Pancreas (tissue), 10 donors: Measurements from ENCODE around the gene SLC7A6. TPM values are rescaled to one million over a fixed set of nuclear protein-coding genes. Genes with fewer than 3 reads are reported as not detected.

Experiments used
- ATAC-seq, 4 donors: fragments of 200-7000 bp; cut with Tn5 transposase; one replicate each; pipeline versions ENCODE4 v1.8.0 to v1.9.1; 2020; ENCODE audit warnings: mild to moderate bottlenecking in 4 of 4, moderate library complexity in 4 of 4
- DNase-seq, 6 donors: peaks; one replicate each; pipeline ENCODE4 v3.0.0-alpha.2; 2020
- FAIRE-seq: peaks from 2 replicates; lab custom pipeline; 2012; peaks lifted over from hg19 to GRCh38; lab: Jason Lieb, UNC
- H3K27ac ChIP-seq, 4 donors: fragments of 200-600 bp; sonication (generic); 1 replicate in 3 of 4; 2 replicates in 1 of 4; pipeline versions ENCODE4 v1.5.0 to v1.8.0; 2020
- H3K27me3 ChIP-seq, 4 donors: fragments of 200-600 bp; one replicate each; pipeline ENCODE4 v1.8.0; 2021
- H3K36me3 ChIP-seq, 3 donors: fragments of 200-600 bp; sonication (generic) in 1 of 3; one replicate each; pipeline versions ENCODE4 v1.5.0 to v1.8.0; 2020 to 2021
- H3K4me1 ChIP-seq, 3 donors: fragments of 200-600 bp; one replicate each; pipeline ENCODE4 v1.8.0; 2021
- H3K4me3 ChIP-seq, 4 donors: fragments of 200-600 bp; sonication (generic) in 2 of 4; one replicate each; pipeline versions ENCODE4 v1.5.0 to v1.8.0; 2020 to 2021
- H3K9me3 ChIP-seq, 4 donors: fragments of 200-600 bp; one replicate each; pipeline ENCODE4 v1.8.0; 2021
- WGBS, 2 donors: extraction: QIAGEN DNeasy Blood & Tissue Kit; methylation state at CpG; one replicate each; pipeline ENCODE4 v1.1.7; 2013; 5-methylcytosine and 5-hydroxymethylcytosine counted together
- intact Hi-C, 3 donors: fragments of 100-400 bp; cut with DNase I; formaldehyde crosslinking; loops; one replicate each; pipeline versions ENCODE4 v1.11.1 to v1.14.2; 2022
- polyA plus RNA-seq, 2 donors: library from polyadenylated mRNA; stranded (reverse); fragments of 200-250 nt; gene quantifications; one replicate each; pipeline ENCODE4 v1.2.3, GENCODE V29; 2013
- total RNA-seq, 6 donors: library from RNA; stranded (reverse); fragmentation: NEBNext Ultra II Directional in 4 of 6; extraction: Animal tissue kit (Norgen Biotek cat#: 25700) in 4 of 6; gene quantifications; one replicate each; pipeline versions ENCODE4 v1.2.1 to v1.2.4, GENCODE V29; 2021 to 2023
- TF ChIP-seq, protein P1 (sequence below), 4 donors: fragments of 200-600 bp; sonication (generic) in 3 of 4; IDR thresholded peaks; one replicate each; pipeline versions ENCODE4 v1.5.0 to v1.8.0; 2021; ENCODE audit warnings: antibody characterized with exemption in 4 of 4
- donor health status: healthy with polysubstance abuse.
- donor health status: DM: no; HTN: no; CAD: no; lungs with moderate emphysema.
- donor health status: DM: no; HTN: no; CAD: no.
- donor health status: control.
- donor health status: control.
- donor health status: Bipolar disorder and iron deficiency.
- donor health status: DM: yes; HTN: yes; CAD: no.
- donor health status: DM: no; HTN: no; CAD: no.
- donor health status: DM: no; HTN: no; CAD: no.
- donor health status: DM: yes; HTN: yes; CAD: no.

The SLC7A6 gene
- total and polyA plus RNA-seq, 8 donors: 3.1 to 8.7 (median 5.4) TPM

DNA sequence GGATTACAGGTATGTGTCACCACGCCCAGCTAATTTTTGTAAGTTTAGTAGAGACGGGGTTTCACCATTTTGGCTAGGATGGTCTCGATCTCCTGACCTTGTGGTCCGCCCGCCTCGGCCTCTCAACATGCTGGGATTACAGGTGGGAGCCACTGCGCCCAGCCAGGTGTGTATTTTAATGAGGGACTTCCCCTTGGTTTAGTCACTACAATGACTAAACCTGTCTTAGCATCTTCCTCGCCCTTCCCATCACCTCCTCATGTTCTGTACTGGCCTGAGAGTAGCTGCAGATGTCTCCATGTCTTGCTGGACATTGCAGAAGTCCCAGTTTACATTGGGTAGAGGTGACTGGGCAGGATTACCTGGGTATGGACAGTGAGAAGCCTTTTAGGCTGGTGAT is 9.6 kb downstream of the SLC7A6 start:
- Histone ChIP-seq H3K4me3 (no peak overlapping the region), H3K9me3 (no peaks in the 10 kb centered on the region), H3K4me1 (peaks cover 0 to 6% (median 0%) of the 10 kb centered on the region in 3 donors), H3K27me3 (no peaks in the 10 kb centered on the region), H3K36me3 (no peaks in the 10 kb centered on the region), H3K27ac (no peak overlapping the region)
- ATAC-seq: no peak
- TF ChIP-seq, protein P1, sequence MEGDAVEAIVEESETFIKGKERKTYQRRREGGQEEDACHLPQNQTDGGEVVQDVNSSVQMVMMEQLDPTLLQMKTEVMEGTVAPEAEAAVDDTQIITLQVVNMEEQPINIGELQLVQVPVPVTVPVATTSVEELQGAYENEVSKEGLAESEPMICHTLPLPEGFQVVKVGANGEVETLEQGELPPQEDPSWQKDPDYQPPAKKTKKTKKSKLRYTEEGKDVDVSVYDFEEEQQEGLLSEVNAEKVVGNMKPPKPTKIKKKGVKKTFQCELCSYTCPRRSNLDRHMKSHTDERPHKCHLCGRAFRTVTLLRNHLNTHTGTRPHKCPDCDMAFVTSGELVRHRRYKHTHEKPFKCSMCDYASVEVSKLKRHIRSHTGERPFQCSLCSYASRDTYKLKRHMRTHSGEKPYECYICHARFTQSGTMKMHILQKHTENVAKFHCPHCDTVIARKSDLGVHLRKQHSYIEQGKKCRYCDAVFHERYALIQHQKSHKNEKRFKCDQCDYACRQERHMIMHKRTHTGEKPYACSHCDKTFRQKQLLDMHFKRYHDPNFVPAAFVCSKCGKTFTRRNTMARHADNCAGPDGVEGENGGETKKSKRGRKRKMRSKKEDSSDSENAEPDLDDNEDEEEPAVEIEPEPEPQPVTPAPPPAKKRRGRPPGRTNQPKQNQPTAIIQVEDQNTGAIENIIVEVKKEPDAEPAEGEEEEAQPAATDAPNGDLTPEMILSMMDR (IDR thresholded peaks at IDR 0.05): no peak
- intact Hi-C loops: no loop called here
- no peak for FAIRE-seq
- no peak for DNase-seq
- 95 to 99% methylated on average over 8 of the region's 8 CpGs for WGBS, 2 donors

DNA sequence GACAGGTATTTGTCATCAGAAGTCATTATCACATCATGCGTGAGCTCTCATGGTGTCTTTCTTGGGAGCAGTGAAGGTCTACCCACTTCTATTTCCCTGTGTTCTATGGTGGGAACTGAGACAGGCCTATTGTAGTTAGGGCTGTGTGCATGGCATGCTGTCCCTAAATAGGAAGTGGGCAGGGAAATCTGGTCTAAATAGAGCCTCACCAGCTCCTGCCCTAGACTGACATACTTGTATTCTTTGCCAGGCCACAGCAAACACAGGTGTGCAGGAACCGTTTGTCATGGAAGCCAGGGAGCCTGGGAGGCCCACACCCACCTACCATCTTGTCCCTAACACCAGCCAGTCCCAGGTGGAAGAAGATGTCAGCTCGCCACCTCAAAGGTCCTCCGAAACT is 10.1 kb downstream of the SLC7A6 start:
- intact Hi-C loops: no loop called here
- 82 to 90% methylated on average over 4 of the region's 4 CpGs for WGBS, 2 donors
- H3K36me3 ChIP-seq: no peaks in the 10 kb centered on the region
- FAIRE-seq (no peak), ATAC-seq (no peak), DNase-seq (no peak)
- TF ChIP-seq, protein P1 (IDR thresholded peaks at IDR 0.05): no peak
- no peaks in the 10 kb centered on the region for H3K27me3 ChIP-seq
- H3K9me3 ChIP-seq: no peaks in the 10 kb centered on the region
- H3K27ac ChIP-seq: no peak overlapping the region
- no peak overlapping the region for H3K4me3 ChIP-seq
- peaks cover 0 to 6% (median 0%) of the 10 kb centered on the region in 3 donors for H3K4me1 ChIP-seq

DNA sequence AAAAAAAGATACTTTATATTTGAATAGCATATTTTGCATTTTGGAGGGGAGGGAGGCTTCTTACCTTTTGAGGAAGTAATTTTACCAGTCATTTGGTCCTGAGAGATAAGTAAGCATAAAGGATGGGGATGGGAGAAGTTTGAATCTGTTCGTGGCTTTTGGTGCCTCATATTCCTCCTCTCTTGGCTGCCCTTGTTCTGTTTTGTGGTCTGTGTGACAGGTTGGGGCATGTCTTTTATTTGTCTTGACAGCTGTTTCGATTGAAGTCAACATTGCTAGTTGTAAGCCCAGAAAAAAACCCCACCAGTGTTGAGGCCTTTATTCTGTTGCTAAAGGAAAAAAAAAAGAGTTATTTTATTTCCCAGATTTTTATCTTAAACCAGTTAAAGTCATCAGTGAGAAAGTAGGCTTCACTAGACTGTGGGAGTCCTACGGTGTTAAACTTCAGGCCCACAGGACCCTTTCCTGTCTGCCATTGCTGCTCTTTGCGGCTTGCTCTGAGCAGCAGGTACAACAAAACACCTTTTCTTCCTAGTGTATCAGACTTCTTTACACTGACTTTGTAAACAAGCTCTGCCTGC is 11.4 kb downstream of the SLC7A6 start:
- Histone ChIP-seq H3K4me3 (no peak overlapping the region), H3K27ac (no peak overlapping the region), H3K4me1 (peaks cover 0 to 6% (median 0%) of the 10 kb centered on the region in 3 donors), H3K9me3 (no peaks in the 10 kb centered on the region), H3K27me3 (no peaks in the 10 kb centered on the region), H3K36me3 (no peaks in the 10 kb centered on the region)
- ATAC-seq (no peak), FAIRE-seq (no peak), DNase-seq (no peak)
- TF ChIP-seq, protein P1 (IDR thresholded peaks at IDR 0.05): no peak
- intact Hi-C loops: no loop called here
- 74 to 80% methylated on average over 4 of the region's 4 CpGs for WGBS, 2 donors

DNA sequence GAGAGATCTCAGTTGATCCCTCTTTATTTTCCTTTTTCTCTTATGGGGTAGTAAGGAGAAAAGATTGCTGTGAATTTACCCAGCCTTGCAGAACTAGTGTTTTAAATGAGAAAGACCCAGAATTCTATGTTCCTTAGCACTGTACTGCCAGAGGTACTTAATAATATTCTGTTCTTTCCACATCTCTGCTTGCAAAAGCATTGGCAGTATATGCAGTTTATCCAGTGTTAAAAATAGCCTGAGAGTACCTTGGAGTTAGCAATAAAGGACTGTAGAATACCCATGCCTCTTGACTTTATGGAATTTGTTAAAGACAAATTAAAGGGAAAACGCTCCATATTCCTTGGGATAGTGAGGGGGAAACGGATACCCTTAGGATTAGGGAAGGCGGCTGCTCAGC is 11.9 kb downstream of the SLC7A6 start:
- Histone ChIP-seq H3K4me3 (no peak overlapping the region), H3K27me3 (no peaks in the 10 kb centered on the region), H3K4me1 (peaks cover 0 to 6% (median 0%) of the 10 kb centered on the region in 3 donors), H3K9me3 (no peaks in the 10 kb centered on the region), H3K27ac (no peak overlapping the region), H3K36me3 (no peaks in the 10 kb centered on the region)
- WGBS, 2 donors: 82 to 84% methylated on average over 3 of the region's 3 CpGs
- intact Hi-C loops: no loop called here
- FAIRE-seq (no peak), ATAC-seq (no peak), DNase-seq (no peak)
- TF ChIP-seq, protein P1 (IDR thresholded peaks at IDR 0.05): no peak

DNA sequence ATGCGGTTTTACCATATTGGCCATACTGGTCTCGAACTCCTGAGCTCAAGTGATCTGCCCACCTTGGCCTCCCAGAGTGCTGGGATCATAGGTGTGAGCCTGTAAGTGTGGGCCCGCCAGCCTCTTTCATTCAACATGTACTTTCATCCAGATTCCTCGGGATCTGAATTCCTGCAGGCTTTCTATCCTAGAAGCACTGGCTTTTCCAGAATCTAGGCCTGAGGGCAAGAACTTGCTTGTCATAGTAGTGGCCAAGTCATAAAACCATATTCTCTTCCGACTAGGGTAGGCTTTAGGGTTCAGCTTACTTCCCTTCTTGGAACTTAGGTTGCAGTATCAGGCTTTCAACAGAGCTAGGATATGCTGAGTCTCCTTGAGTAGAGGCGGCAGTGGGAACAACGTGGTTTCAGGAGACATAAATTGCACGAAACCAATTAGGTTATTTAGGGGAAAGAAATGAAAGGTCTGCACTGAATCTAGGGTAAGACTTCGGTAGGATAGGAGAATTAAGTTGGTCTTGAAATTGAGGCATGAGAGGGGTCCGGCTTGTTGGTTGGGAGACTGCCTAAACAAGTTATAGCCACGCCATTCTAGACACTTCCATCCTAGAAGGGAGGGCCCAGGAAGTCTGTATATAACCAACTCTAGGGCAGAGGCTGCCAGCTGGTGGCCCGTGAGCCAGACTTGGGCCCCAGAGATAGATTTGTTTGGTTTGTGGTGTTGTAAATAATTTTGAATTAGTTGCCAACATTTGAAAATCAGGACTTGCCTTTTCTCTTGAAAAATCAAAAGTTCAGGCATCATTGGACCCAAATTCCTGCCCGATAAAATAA is 15.6 kb downstream of the SLC7A6 start:
- TF ChIP-seq, protein P1 (IDR thresholded peaks at IDR 0.05): no peak
- no peaks in the 10 kb centered on the region for H3K9me3 ChIP-seq
- no peaks in the 10 kb centered on the region for H3K36me3 ChIP-seq
- no peak overlapping the region for H3K27ac ChIP-seq
- DNase-seq (no peak), ATAC-seq (no peak), FAIRE-seq (no peak)
- H3K27me3 ChIP-seq: no peaks in the 10 kb centered on the region
- intact Hi-C loops: no loop called here
- H3K4me3 ChIP-seq: no peak overlapping the region
- WGBS, 2 donors: 86 to 89% methylated on average over 13 of the region's 13 CpGs
- H3K4me1 ChIP-seq: no peaks in the 10 kb centered on the region
